H9 (cell line): ENCODE results near the gene PDE8A. TPM values are rescaled to one million over a fixed set of nuclear protein-coding genes. Genes with fewer than 3 reads are reported as not detected.

Experiments
- DNase-seq: peaks from one replicate; pipeline ENCODE4 v3.0.0-alpha.2; 2017
- H2AFZ ChIP-seq: one replicate; pipeline ENCODE4 v1.6.1; 2013; ENCODE audit warnings: mild to moderate bottlenecking, low read length, control low read depth, moderate library complexity
- H2AK5ac ChIP-seq: 2 replicates; pipeline ENCODE4 v1.6.1; 2013; ENCODE audit warnings: low read length, control low read depth, mixed read lengths; ENCODE audit not compliant: insufficient read length
- H2BK120ac ChIP-seq: one replicate; pipeline ENCODE4 v1.6.1; 2013; ENCODE audit warnings: low read depth, mild to moderate bottlenecking, low read length, control low read depth, inconsistent platforms; ENCODE audit not compliant: poor library complexity, severe bottlenecking
- H2BK12ac ChIP-seq: 2 replicates; pipeline ENCODE4 v1.6.1; 2013; ENCODE audit warnings: low read length, control low read depth, mixed read lengths, low read depth; ENCODE audit not compliant: insufficient read length
- H2BK15ac ChIP-seq: 2 replicates; pipeline ENCODE4 v1.6.1; 2013; ENCODE audit warnings: low read depth, low read length, control low read depth
- H2BK20ac ChIP-seq: one replicate; pipeline ENCODE4 v1.6.1; 2013; ENCODE audit warnings: low read depth, mild to moderate bottlenecking, low read length, control low read depth, inconsistent platforms; ENCODE audit not compliant: poor library complexity, severe bottlenecking
- H2BK5ac ChIP-seq: 2 replicates; pipeline ENCODE4 v1.6.1; 2013; ENCODE audit warnings: low read length, control low read depth, mixed read lengths; ENCODE audit not compliant: insufficient read length
- H3K14ac ChIP-seq: 2 replicates; pipeline ENCODE4 v1.6.1; 2013; ENCODE audit warnings: low read length, control low read depth; ENCODE audit not compliant: insufficient read depth
- H3K18ac ChIP-seq: 2 replicates; pipeline ENCODE4 v1.6.1; 2013; ENCODE audit warnings: low read depth, mild to moderate bottlenecking, mixed read lengths, low read length, control low read depth; ENCODE audit not compliant: insufficient read length
- H3K23ac ChIP-seq: 2 replicates; pipeline ENCODE4 v1.6.1; 2013; ENCODE audit warnings: low read length, control low read depth, mixed read lengths, low read depth; ENCODE audit not compliant: insufficient read length
- H3K23me2 ChIP-seq: 2 replicates; pipeline ENCODE4 v1.6.1; 2013; ENCODE audit warnings: low read depth, mild to moderate bottlenecking, mixed read lengths, low read length, control low read depth; ENCODE audit not compliant: insufficient read length, poor library complexity, severe bottlenecking
- H3K27ac ChIP-seq: 2 replicates; pipeline ENCODE4 v1.5.1; 2013; ENCODE audit warnings: low read length, control low read depth, mixed read lengths, low read depth; ENCODE audit not compliant: insufficient read length
- H3K27me3 ChIP-seq: 2 replicates; pipeline ENCODE4 v1.6.1; 2013; ENCODE audit warnings: low read length, control low read depth, inconsistent platforms; ENCODE audit not compliant: insufficient read depth
- H3K4ac ChIP-seq: 2 replicates; pipeline ENCODE4 v1.6.1; 2013; ENCODE audit warnings: low read depth, mild to moderate bottlenecking, control low read depth, inconsistent platforms, low read length, moderate library complexity
- H3K4me1 ChIP-seq: 2 replicates; pipeline ENCODE4 v1.6.1; 2013; ENCODE audit warnings: low read length, control low read depth, inconsistent platforms; ENCODE audit not compliant: insufficient read depth
- H3K4me2 ChIP-seq: 2 replicates; pipeline ENCODE4 v1.6.1; 2013; ENCODE audit warnings: low read length, control low read depth, mixed read lengths; ENCODE audit not compliant: insufficient read length, insufficient read depth
- H3K56ac ChIP-seq: 2 replicates; pipeline ENCODE4 v1.6.1; 2013; ENCODE audit warnings: low read depth, mild to moderate bottlenecking, mixed read lengths, low read length, control low read depth; ENCODE audit not compliant: insufficient read length
- H3K79me1 ChIP-seq: 2 replicates; pipeline ENCODE4 v1.6.1; 2013; ENCODE audit warnings: low read depth, mild to moderate bottlenecking, moderate library complexity, low read length, control low read depth, inconsistent platforms; ENCODE audit not compliant: insufficient read depth, poor library complexity, severe bottlenecking
- H3K79me2 ChIP-seq: 2 replicates; pipeline ENCODE4 v1.6.1; 2013; ENCODE audit warnings: low read length, control low read depth, inconsistent platforms; ENCODE audit not compliant: insufficient read depth
- H3K9ac ChIP-seq: 2 replicates; pipeline ENCODE4 v1.6.1; 2013; ENCODE audit warnings: low read length, control low read depth, mixed read lengths; ENCODE audit not compliant: insufficient read length; ENCODE audit errors: extremely low read depth
- H3K9me3 ChIP-seq: one replicate; pipeline ENCODE4 v1.6.1; 2013; ENCODE audit warnings: low read depth, low read length, inconsistent platforms; ENCODE audit not compliant: control insufficient read depth
- H3T11ph ChIP-seq: one replicate; pipeline ENCODE4 v1.6.1; 2013; ENCODE audit warnings: mild to moderate bottlenecking, low read length, control low read depth, inconsistent platforms
- H4K20me1 ChIP-seq: one replicate; pipeline ENCODE4 v1.6.1; 2013; ENCODE audit not compliant: control insufficient read depth, insufficient read length, insufficient read depth
- H4K5ac ChIP-seq: 2 replicates; pipeline ENCODE4 v1.6.1; 2013; ENCODE audit warnings: low read depth, mild to moderate bottlenecking, mixed read lengths, low read length, control low read depth; ENCODE audit not compliant: insufficient read length
- H4K8ac ChIP-seq: replicated peaks from 2 replicates; pipeline ENCODE4 v1.6.1; 2013; ENCODE audit warnings: low read length, control low read depth, mixed read lengths, low read depth; ENCODE audit not compliant: insufficient read length
- H4K91ac ChIP-seq: 2 replicates; pipeline ENCODE4 v1.6.1; 2013; ENCODE audit warnings: low read depth, mild to moderate bottlenecking, moderate library complexity, mixed read lengths, low read length, control low read depth; ENCODE audit not compliant: insufficient read length
- H3K27ac Mint-ChIP-seq, 3 experiments: 2 replicates in 2 of 3; 3 replicates in 1 of 3; pipeline ENCODE4 v1.8.0; 2020 to 2021; ENCODE audit warnings: mixed read lengths in 3 of 3, mild to moderate bottlenecking in 1 of 3, moderate library complexity in 1 of 3
- H3K27me3 Mint-ChIP-seq: 2 replicates; pipeline ENCODE4 v1.8.0; 2021; ENCODE audit warnings: low read depth, mild to moderate bottlenecking, moderate library complexity, mixed read lengths
- H3K36me3 Mint-ChIP-seq, 3 experiments: 2 replicates in 2 of 3; 3 replicates in 1 of 3; pipeline ENCODE4 v1.8.0; 2020 to 2021; ENCODE audit warnings: low read depth in 3 of 3, mixed read lengths in 3 of 3; ENCODE audit not compliant: insufficient read depth in 1 of 3
- H3K4me1 Mint-ChIP-seq, 2 experiments: 2 replicates each; pipeline ENCODE4 v1.8.0; 2020; ENCODE audit warnings: mixed read lengths in 2 of 2
- H3K4me3 Mint-ChIP-seq, 2 experiments: 2 replicates in 1 of 2; 3 replicates in 1 of 2; pipeline ENCODE4 v1.8.0; 2020 to 2021; ENCODE audit warnings: mild to moderate bottlenecking in 2 of 2, mixed read lengths in 2 of 2, moderate library complexity in 1 of 2
- H3K9me3 Mint-ChIP-seq, 2 experiments: 2 replicates in 1 of 2; 3 replicates in 1 of 2; pipeline ENCODE4 v1.8.0; 2020; ENCODE audit warnings: mild to moderate bottlenecking in 2 of 2, mixed read lengths in 2 of 2, moderate library complexity in 1 of 2
- CTCF ChIP-seq: fragments of 200-600 bp; sonication (generic); conservative IDR thresholded peaks from 3 replicates; pipeline ENCODE4 v1.8.0; 2021; ENCODE audit warnings: antibody characterized with exemption, mild to moderate bottlenecking
- WGBS: extraction: QIAGEN DNeasy Blood & Tissue Kit; methylation state at CpG from one replicate; pipeline ENCODE4 v1.1.7; 2013; ENCODE audit warnings: missing lambda C conversion rate, low lambda C conversion rate, mixed read lengths; ENCODE audit not compliant: insufficient read length; ENCODE audit errors: extremely low coverage; 5-methylcytosine and 5-hydroxymethylcytosine counted together
- total RNA-seq: library from RNA; stranded (reverse); gene quantifications from 2 replicates; pipeline ENCODE4 v1.2.1, GENCODE V29; 2021

The PDE8A gene
- total RNA-seq, 1 experiment from 2014 or later: 9.3 TPM

- Mint-ChIP-seq H3K27me3 (no peaks in the 10 kb centered on the region; the same call in none of the 2 replicates), H3K27ac (no peak overlapping the region), H3K4me1 (peaks cover 19 to 25% of the 10 kb centered on the region in 2 experiments), H3K9me3 (no peaks in the 10 kb centered on the region), H3K36me3 (no peaks in the 10 kb centered on the region; a peak in 1 of 7 replicates), H3K4me3 (no peak overlapping the region)
- H3K9me3 ChIP-seq: no peaks in the 10 kb centered on the region
- no peaks in the 10 kb centered on the region for H3K79me2 ChIP-seq
- H3K27me3 ChIP-seq: no peaks in the 10 kb centered on the region
- no peak overlapping the region for H4K5ac ChIP-seq
- no peaks in the 10 kb centered on the region for H4K20me1 ChIP-seq
- no peak for DNase-seq
- H2AFZ ChIP-seq: no peak overlapping the region
- no peak overlapping the region for H2BK15ac ChIP-seq
- H2AK5ac ChIP-seq: no peak overlapping the region
- WGBS: no CpG with 5 or more reads among the region's 3 CpGs
- H3K9ac ChIP-seq: no peak overlapping the region
- H3K4me1 ChIP-seq: no peaks in the 10 kb centered on the region; the same call in 1 of the 2 replicates
- H3T11ph ChIP-seq: no peak overlapping the region
- H3K18ac ChIP-seq: no peak overlapping the region
- H4K8ac ChIP-seq: no peak overlapping the region
- no peak overlapping the region for H2BK5ac ChIP-seq
- no peak overlapping the region for H4K91ac ChIP-seq
- no peak overlapping the region for H2BK20ac ChIP-seq
- no peak overlapping the region for H3K27ac ChIP-seq
- no peak overlapping the region for H2BK120ac ChIP-seq
- no peak overlapping the region for H3K14ac ChIP-seq
- H2BK12ac ChIP-seq: no peak overlapping the region
- H3K23me2 ChIP-seq: no peaks in the 10 kb centered on the region
- no peak overlapping the region for H3K56ac ChIP-seq
- no peak for TF ChIP-seq CTCF
- H3K79me1 ChIP-seq: no peaks in the 10 kb centered on the region
- H3K4ac ChIP-seq: no peak overlapping the region
- no peak overlapping the region for H3K4me2 ChIP-seq
- no peak overlapping the region for H3K23ac ChIP-seq
These were observed 170.2 kb downstream of the PDE8A start for GRCh38 chr15:85151861-85152260.
